ENCODE results near the gene GARNL3.

The GARNL3 gene

DNA sequence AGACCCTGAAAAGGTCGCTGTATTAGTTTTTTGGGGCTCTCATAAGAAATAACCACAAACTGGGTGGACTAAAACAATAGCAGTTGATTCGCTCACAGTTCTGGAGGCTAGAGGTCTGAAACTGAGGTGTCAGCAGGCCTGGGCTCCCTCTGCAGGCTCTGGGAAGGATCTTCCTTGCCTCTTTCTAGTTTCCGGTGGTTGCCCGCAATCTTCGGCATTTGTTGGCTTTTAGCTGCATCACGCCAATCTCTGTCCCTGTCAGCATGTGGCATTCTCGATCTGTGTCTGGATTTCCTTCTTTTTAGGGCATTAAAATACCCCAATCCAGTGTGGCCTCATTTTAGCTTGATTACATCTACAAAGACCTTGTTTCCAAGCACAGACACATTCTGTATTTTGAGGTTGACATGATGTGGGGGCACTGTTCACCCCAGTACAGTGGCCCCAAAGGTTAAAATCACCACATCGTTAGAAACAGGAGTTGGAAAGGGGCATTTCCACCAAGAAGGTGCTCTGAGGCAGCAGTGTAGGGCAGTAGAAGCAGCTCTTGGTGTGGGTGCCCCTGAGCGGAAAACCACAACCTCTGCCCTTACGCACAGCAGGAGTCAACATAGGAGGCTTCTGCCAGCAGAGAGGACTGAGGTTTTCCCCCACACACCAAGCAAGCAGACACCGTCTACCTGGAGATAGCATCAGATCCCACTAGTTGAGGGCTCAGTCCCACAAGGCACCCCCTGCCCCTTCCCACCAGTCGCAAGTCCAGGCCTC lies 173.1 kb downstream of the GARNL3 start:
- DNase-seq (ENCODE audit: low read depth), result no peak
- no peak overlapping the region for H3K4me3 ChIP-seq (ENCODE audit: low read length)
- TF ChIP-seq, protein P1, sequence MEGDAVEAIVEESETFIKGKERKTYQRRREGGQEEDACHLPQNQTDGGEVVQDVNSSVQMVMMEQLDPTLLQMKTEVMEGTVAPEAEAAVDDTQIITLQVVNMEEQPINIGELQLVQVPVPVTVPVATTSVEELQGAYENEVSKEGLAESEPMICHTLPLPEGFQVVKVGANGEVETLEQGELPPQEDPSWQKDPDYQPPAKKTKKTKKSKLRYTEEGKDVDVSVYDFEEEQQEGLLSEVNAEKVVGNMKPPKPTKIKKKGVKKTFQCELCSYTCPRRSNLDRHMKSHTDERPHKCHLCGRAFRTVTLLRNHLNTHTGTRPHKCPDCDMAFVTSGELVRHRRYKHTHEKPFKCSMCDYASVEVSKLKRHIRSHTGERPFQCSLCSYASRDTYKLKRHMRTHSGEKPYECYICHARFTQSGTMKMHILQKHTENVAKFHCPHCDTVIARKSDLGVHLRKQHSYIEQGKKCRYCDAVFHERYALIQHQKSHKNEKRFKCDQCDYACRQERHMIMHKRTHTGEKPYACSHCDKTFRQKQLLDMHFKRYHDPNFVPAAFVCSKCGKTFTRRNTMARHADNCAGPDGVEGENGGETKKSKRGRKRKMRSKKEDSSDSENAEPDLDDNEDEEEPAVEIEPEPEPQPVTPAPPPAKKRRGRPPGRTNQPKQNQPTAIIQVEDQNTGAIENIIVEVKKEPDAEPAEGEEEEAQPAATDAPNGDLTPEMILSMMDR (IDR thresholded peaks at IDR 0.05; ENCODE audit: insufficient read depth, low read depth, low read length, missing control alignments), result no peak

GRCh38 chr9:127438394-127438793 lies 173.8 kb downstream of the GARNL3 start:
- no peak overlapping the region for H3K4me3 ChIP-seq (ENCODE audit: low read length)
- TF ChIP-seq, protein P1 (IDR thresholded peaks at IDR 0.05; ENCODE audit: insufficient read depth, low read depth, low read length, missing control alignments), result no peak
- DNase-seq (ENCODE audit: low read depth), result no peak

Data from epithelial cell of esophagus (primary cell).